Measurements from ENCODE around the gene ALKBH4. TPM values are rescaled to one million over a fixed set of nuclear protein-coding genes. Genes with fewer than 3 reads are reported as not detected.
"Not testable (repeated sequence)": the region's sequence is repeated elsewhere in the genome, so short reads cannot be mapped to it uniquely, and the experiment has no call there.

The ALKBH4 gene, protein sequence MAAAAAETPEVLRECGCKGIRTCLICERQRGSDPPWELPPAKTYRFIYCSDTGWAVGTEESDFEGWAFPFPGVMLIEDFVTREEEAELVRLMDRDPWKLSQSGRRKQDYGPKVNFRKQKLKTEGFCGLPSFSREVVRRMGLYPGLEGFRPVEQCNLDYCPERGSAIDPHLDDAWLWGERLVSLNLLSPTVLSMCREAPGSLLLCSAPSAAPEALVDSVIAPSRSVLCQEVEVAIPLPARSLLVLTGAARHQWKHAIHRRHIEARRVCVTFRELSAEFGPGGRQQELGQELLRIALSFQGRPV
- 8.5 and 9.5 TPM in 2 replicates for total RNA-seq (2014; rRNA removed; shearing (Covaris generic))
- 9.1 and 28.2 TPM in 2 replicates for polyA plus RNA-seq (2014; cell fraction: nucleus; rRNA removed)

DNA sequence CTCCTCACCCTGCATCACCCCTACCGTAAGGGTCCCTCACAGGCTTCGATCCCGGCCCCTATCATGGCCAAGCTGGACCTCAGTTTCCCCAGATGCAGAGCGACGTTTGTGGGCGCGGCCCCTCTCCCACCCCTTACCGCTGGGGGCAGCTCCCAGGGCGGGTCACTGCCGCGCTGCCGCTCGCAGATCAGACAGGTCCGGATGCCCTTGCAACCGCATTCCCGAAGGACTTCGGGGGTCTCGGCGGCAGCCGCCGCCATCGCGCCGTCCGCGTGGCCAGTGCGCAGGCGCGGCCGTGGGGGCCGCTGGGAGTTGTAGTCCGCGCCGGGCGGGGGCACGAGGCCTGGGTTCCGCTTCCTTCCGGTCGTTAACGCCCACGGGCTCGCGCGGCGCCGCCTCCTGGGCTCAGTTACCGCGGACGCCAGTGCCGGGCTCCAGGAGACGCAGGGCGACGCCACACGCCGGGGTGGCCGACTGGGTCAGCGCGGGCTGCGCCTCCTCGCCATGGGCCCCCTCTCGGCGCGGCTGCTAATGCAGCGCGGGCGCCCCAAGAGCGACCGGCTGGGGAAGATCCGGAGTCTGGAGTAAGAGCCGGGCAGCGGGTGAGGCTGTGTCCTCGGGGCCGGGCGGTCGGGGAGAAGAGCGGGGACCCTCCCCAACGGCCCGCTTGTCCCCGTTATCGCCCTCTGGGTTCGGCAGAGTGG, at the start of gene ALKBH4, which contains the start of gene LRWD1:
Gene ALKBH4, minus strand, starts transcription at position 287 of the 704 bp plus-strand sequence. Its CDS starts 27 bp downstream, at position 260.
Gene LRWD1, plus strand, starts transcription at position 408 of the 704 bp plus-strand sequence. Its CDS starts 97 bp downstream, at position 505.
- peak; percentile 89 for DNase-seq (ENCODE audit: extremely low read depth, low read depth)

DNA sequence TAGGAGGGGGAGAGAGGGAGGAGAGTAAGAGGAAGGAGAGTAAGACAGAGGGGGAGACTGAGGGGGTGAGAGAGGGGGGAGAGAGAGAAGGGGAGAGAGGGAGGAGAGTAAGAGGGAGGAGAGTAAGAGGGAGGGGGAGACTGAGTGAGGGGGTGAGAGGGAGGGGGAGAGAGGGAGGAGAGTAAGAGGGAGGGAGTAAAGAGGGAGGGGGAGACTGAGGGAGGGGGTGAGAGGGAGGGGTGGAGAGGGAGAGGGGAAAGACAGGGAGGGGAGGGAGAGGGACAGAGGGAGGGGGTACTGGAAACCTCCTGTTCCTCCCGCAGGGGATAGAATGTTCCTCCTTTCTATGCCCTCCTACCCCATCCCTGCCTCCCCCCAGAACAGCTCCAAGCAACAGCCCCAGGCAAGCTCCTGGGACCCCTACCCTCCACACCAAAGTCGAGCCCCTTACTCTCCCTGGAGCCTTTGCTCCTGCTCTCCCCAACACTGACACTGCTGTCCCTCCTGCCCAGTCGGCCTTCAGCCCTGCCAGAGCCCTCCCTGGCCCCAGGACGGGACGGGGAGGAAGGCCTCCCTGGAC, 48.1 kb upstream of the ALKBH4 start:
- DNase-seq (ENCODE audit: extremely low read depth, low read depth): not testable (repeated sequence)

DNA sequence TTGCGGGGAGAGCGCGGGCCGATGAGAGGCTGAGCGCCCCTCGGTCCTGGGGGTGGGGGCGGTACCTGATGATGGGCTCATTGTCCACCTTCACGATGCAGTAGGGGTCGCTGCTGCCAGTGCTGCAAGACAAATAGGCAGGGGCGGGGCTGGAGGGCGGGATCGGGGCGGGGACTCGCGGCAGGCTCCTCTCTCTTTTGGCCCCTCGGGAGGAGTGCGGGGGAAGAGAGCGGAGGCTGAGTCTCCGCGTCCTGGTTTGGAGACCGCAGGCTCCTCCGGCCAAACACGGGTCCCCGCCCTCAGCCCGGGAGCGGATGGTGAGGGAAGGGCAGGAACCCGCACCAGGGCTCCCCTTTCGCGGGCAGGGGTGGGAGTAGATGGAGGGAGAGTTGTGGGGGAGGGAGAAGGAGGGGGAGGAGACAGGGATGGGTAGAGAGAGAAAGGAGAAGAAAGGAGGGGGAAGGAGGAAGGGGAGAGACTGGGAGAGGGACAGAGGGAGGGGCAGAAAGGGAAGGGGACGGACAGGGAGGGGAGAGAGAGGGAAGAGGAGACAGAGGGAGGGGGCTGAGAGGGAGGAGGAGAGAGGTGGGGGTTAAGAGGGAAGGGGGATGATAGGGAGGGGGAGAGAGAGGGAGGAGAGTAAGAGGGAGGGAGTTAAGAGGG, 47.3 kb upstream of the ALKBH4 start:
- DNase-seq (ENCODE audit: extremely low read depth, low read depth): not testable (repeated sequence)

DNA sequence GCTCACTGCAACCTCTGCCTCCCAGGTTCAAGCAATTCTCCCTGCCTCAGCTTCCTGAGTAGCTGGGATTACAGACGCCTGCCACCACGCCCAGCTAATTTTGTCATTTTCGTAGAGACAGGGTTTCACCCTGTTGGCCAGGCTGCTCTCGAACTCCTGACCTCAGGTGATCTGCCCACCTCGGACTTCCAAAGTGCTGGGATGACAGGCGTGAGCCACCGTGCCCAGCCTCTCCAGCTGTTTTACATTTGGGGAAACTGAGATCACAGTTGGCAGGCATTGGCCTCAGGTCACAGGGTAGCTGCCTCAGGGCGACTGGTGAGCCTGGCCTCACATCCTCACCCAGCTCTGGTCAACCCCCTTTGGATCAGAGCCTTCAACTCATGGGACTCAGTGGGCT, 45.9 kb upstream of the ALKBH4 start:
- DNase-seq (ENCODE audit: extremely low read depth, low read depth): not testable (repeated sequence)

DNA sequence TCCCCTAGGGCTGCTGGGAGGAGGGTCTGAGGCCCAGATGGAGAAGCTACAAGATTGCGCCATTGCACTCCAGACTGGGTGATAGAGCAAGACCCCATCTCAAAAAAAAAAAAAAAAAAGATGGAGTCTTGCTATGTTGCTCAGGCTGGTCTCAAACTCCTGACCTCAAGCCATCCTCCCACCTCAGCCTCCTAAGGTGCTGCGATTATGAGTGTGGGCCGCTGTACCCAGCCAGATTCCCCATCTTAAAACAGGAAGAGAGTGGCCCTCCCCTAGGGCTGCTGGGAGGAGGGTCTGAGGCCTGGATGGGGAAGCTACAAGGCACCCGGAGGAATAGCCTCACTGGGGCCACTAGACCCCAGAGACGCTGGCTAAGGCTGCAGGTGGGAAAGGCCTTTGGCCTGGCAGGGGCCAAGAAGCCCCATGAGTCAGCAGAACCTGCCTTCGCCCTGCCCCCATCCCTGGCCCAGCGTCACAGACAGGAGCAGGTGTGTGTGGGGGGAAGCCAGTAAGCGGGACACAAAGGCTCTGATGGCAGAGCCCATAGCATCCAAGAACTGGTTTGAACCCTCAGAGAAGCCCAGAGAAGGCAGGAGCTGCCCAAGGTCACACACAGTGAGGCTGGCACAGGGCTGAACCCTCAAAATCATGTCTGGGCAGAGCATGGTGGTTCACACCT, 42.9 kb upstream of the ALKBH4 start:
- DNase-seq (ENCODE audit: extremely low read depth, low read depth): not testable (repeated sequence)

DNA sequence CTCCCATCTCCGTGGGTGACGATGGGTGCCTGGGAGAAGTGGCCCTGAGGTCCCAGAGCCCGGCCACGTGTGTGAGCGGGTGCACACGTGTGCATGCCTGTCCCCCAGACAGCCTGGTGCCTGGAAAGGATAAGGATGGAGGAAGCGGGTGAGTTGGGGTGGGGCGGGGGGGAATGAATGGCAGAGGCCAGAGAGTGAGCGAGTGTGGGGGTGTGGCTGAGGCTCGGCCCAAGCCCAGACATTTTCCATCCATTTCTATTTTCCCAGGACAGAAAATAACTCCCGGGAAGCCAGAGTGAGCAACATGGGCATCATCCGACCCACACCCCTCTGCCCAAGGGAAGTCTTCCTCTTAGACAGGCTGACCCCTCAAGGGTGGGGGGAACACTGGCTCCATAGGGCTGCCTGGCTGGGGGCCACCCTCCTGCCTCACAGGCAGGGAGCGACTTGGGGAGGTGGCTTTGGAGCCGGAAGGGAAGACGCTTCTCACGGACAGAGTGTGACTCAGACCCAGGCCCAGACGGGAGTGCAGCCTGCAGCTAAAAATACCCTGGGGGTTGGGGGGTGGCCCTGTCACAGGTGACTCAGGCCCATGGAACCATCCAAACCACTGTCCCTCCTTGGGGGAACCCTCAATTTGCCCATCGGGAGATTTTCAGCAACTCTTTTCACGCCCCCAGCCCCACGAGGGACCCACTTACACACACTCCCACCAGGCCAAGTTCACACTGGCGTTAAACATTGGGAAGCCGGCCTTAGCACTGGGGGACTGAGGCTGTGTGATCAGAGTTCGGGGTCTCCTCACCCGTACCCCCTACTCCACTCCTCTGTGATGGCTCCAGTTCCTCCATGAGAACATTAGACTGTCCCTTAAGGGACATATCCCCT, 40.9 kb upstream of the ALKBH4 start:
- not testable (repeated sequence) for DNase-seq (ENCODE audit: extremely low read depth, low read depth)

DNA sequence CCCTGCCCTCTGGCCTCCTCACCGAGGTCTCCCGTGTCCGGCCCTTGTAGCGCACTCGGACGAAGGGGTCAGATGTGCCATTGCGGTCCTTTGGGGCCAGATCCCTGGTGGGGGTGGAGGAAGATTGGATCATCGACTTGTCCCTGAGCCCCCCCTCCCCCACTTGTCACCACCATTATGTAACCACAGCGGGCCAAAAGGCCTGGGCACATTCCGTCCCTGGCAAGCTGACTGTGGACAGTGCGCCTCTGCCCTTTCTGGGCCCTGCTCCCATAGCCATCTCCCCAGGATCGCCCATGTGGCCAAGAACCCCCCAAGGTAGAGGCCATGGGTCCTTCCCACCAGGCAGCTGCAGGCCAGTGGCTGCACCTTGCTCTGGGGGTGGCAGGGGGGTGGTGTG, 38.5 kb upstream of the ALKBH4 start:
- not testable (repeated sequence) for DNase-seq (ENCODE audit: extremely low read depth, low read depth)

DNA sequence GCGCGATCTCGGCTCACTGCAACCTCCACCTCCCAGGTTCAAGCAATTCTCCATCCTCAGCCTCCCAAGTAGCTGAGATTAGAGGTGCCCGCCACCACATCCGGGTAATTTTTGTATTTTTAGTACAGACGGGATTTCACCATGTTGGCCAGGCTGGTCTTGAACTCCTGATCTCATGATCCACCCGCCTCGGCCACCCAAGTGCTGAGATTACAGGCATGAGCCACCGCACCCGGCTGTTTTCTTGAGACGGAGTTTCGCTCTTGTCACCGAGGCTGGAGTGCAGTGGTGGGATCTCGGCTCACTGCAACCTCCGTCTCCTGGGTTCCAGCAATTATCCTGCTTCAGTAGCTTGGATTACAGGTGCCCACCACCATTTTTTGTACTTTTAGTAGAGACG, 33.7 kb upstream of the ALKBH4 start:
- not testable (repeated sequence) for DNase-seq (ENCODE audit: extremely low read depth, low read depth)

DNA sequence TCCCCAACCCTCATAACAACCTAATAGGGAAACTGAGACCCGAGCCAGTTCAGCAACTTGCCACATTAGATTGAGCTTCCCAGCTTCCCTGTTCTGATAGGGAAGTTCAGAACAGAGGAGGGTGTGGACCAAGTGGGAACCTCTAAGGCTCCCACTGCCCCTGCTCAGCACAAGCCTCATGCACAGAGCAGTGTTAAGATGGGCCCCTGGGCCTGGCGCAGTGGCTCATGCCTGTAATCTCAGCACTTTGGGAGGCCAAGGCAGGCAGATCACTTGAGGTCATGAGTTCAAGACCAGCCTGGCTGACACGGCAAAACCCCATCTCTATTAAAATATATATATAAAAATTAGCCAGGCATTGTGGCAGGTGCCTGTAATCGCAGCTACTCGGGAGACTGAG, 32.6 kb upstream of the ALKBH4 start:
- DNase-seq (ENCODE audit: extremely low read depth, low read depth): not testable (repeated sequence)

DNA sequence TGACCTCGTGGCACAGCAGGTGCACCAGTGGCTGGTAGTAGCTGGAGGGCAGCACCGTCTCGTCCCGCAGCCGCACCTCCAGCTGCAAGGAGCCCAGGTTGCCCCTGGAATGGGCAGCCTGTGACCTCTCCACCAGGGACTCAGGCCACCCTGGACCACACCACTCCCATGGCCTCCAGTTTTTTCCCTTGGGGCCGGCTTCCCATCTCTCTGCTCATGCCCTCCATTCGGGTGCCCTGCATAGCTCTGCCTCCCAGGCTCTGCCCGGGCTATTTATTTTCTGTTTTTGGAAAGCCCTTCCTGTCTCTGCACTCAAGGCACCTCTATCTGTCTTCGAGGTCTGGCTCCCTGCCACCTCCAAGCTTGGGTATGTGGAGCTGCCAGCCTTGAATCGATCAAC, 32.2 kb upstream of the ALKBH4 start:
- not testable (repeated sequence) for DNase-seq (ENCODE audit: extremely low read depth, low read depth)

DNA sequence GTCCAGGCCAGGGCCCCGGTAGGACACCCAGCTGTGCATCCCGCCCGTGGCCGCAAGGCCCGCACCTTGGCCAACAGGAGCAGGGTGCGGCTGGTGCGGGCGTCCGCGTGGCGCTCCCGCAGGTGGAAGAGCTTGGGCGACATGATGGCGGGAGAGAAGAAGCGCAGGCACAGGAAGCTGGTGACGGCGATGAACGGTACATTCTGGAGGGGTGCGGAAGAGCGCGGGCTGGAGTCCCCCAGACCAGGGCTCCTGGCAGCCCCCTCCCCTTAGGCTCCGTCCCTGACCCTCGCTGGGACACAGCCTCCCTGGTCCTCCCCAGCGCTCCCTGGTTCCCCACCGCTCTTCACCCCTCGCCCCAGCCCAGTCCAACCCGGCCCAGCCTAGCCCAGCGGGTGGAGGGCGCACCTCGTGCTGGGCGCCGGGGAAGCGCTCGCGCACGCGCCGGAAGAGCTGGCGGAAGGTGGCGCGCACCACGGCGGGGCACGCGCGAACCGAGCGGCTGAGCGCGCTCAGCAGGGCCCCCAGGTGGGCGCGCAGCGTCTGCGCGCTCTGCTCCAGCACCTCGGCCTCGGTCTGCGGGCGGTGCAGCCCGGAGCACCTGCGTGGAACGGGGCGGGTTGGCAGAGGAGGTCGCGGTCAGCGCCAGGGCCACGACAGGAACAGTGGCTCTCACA, 29.9 kb upstream of the ALKBH4 start:
- not testable (repeated sequence) for DNase-seq (ENCODE audit: extremely low read depth, low read depth)

DNA sequence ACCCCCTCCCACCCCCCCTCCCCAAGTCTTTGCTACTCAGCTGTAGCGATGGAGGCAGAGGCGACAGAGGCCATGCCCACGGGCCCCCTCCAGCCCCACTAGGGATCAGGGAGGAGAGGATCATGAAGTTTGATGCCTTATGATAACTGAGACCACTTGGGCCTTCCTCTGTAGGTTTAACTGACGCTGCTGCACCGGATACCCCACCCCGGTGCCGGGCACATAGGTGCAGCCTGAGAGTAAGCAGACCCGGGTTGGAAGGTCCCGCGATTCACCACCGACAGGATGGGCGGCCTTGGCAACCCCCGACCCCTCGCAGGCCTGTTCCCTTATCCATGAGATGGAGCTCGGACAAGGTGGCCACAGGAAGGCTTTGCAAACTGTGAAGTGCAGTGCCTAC, 29.4 kb upstream of the ALKBH4 start:
- DNase-seq (ENCODE audit: extremely low read depth, low read depth): not testable (repeated sequence)

DNA sequence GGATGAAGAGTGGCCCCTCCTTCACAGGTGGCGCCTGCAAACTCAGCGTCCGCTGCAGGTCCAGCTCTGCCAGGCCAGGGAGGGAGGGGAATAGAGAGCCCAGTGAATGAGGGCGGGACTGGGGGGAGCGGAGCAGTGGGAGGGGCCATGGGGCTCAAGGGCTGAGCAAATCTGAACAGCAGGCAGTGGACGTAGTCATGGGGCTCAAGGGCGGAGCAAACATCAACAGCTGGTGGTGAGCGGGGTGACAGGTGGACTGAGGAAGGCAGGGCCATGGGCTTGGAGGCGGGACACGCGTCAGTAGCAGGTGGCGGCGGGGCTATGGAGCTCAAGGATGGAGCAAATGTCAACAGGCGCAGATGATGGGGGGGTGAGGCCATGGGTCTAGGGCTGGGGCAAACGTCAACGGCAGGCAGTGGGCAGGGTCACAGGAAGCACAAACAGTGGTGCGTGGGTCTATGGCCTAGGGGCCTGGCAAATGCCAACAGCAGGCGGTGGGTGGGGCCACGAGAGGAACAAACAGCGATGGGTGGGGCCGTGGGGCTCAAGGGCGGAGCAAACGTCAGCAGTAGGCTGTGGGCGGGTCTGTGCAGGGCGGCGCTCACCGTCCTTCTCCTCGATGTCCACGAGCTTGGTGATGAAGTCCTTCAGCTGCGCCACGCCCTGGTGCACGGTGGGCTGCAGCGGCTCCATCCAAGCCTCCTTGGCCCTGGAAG, 28.7 kb upstream of the ALKBH4 start:
- not testable (repeated sequence) for DNase-seq (ENCODE audit: extremely low read depth, low read depth)

DNA sequence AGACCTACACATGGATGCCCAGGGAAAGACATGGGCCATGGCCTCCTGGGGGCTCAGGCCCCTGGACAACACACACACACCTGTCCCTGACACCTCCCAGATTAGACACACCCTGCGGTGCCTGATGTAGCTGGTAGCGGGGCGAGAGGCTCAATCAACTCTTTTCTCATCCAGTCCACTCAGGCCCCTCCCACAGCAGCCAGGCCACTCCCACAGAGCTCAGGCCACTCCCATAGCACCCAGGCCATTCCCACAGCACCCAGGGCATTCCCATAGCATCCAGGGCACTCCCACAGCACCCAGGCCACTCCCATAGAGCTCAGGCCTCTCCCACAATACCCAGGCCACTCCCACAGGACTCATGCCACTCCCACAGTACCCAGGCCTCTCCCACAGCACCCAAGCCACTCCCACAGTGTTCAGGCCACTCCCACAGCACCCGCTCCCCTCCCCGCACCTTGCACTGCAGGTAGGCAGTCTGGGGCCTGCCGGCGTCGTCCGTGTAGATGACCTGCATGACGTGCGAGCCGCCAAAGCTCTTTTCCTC, 25.9 kb upstream of the ALKBH4 start:
- not testable (repeated sequence) for DNase-seq (ENCODE audit: extremely low read depth, low read depth)

DNA sequence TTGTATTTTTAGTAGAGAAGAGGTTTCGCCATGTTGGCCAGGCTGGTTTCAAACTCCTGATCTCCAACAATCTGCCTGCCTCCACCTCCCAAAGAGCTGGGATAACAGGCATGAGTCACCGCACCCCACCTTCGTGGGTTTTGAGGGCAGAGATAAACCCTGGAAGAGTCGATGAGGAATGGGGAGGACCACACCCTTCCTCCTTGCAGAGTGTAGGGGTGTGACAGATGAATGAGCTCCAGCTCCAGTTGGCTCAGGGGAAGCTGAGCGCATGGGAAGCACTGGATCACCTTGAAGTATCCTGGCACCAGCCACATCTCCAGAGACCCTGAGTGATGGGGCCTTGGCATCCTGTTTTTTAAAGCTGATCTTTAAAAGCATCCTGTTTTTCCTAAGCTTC, 19.7 kb upstream of the ALKBH4 start:
- DNase-seq (ENCODE audit: extremely low read depth, low read depth): not testable (repeated sequence)

DNA sequence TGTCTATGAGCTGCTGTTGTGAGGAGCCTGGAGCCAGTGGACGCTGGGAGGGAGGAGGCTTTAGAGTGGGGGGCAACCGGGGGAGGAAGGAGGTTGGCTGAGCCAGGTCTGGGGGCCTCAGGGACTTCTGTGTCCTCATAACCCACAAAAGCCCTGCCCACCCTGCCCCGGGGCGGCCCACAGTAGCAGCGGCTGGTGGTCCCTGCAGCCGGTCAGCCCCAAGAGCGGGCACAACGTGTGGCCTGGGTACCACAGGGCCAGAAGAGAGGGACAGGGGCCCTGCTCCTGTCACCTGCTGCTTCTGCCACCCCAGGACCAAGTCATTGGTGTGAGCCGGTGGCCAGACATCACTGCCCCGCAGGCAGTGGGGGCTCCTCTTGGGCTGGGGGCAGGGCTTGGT, 17.3 kb upstream of the ALKBH4 start:
- not testable (repeated sequence) for DNase-seq (ENCODE audit: extremely low read depth, low read depth)

DNA sequence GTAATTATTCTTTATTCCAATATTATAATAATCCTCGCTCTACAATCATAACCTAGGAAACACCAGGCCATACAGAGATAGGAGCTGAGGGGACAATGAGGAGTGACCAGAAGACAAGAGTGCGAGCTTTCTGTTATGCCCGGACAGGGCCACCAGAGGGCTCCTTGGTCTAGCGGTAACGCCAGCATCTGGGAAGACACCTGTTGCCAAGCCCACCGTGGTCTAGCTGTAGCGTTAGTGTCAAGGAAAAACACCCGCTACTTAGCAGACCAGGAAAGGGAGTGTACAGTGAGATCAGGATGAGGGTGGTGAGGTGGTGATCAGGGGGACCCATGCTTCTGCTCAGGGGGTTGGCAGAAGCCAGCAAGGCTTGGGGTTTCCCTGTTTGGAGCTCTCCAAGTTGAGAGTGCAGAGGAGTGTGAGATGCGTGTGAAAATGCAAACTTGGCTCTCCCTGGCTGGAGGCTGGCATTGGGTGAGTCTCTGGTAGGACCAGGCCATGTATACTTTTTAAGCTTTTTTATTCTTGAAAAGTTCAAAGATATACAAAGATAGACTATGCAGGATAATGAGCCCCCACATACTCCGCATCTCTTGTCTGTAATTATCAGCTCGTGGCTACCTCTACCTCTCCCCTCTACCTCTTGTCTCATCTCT, 15.4 kb upstream of the ALKBH4 start:
- DNase-seq (ENCODE audit: extremely low read depth, low read depth): not testable (repeated sequence)
